GM12891 (cell line): ENCODE results near the gene CCNJ.

ENCODE experiments used
- PAX5 ChIP-seq: IDR thresholded peaks from 2 replicates; pipeline ENCODE4 v1.6.1; 2011; ENCODE audit warnings: low read length, moderate library complexity, mild to moderate bottlenecking; ENCODE audit not compliant: insufficient read depth, severe bottlenecking
- POLR2A ChIP-seq: IDR thresholded peaks from 2 replicates; pipeline ENCODE4 v1.6.1; 2011; ENCODE audit warnings: low read depth, low read length, control low read depth
- POLR2AphosphoS5 ChIP-seq: IDR thresholded peaks from 2 replicates; pipeline ENCODE4 v1.6.1; 2011; ENCODE audit warnings: low read depth, low read length, control low read depth
- TAF1 ChIP-seq: IDR thresholded peaks from 2 replicates; pipeline ENCODE4 v1.6.1; 2011; ENCODE audit warnings: low read depth, low read length, control low read depth

DNA sequence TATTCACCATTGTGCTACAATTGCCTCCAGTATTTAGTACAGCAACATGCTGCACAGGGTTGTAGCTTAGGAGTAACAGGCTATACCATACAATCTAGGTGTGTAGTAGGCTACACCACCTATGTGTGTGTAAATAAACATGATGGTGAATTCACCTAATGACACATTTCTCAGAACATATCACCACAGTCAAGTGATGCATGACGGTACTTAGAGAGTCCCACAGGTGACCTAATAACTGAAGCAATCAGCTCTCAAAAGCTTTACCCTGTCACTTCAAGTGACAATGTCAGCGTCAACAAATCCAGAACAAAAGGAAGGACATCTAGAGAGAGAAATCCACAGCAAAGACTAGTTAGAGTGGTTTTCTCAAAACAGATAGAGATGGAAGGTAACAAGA lies 38.8 kb downstream of the CCNJ start:
- TF ChIP-seq POLR2AphosphoS5 (no peak), POLR2A (no peak), TAF1 (no peak), PAX5 (no peak)
